Glomerular visceral epithelial cell (primary cell): ENCODE results near the gene TSHZ2.
"Not testable (repeated sequence)": the region's sequence is repeated elsewhere in the genome, so short reads cannot be mapped to it uniquely, and the experiment has no call there.

Source experiments
- DNase-seq: peaks from one replicate; pipeline ENCODE4 v3.0.0-alpha.2; 2016; ENCODE audit errors: extremely low spot score

TSHZ2 gene

DNA sequence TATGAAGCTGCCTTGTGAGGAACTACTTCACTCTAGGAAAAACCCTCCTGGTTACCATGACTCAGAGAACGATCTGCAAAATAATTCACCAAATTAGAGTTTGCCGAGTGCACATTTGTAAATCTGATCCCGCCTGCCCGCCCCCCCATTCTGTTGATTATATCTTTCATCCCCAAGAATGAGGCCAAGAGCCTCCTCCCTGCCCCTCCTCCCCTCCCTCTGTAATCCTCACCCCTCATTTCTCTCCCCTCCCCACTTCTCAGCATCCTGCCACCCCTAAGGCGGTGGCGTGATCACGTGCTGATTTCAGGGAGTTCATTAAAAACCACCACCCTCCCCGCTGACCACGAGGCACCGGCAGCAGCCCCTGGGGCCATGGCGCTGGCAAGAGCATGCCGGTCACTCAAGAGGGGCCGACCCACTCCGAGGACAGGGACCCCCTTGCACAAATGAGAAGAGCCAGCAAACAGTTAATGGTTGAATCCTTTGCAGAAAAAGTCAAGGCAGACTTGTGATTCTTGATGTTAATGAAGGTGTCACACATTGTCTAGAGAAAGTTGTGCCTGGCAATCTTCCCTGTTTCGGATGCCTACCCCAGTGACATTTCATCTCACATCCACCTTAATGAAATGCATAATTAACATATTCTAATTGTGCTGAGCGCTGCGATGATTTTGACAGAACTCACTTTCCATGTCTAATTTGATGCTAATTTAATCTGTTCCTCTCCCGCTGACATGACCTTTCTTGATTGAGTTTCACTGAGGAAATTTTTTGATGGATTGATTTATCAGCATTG, 373.6 kb downstream of the TSHZ2 start:
- no peak for DNase-seq

GRCh38 chr20:53346335-53346648, 374.1 kb downstream of the TSHZ2 start:
- DNase-seq = no peak

DNA sequence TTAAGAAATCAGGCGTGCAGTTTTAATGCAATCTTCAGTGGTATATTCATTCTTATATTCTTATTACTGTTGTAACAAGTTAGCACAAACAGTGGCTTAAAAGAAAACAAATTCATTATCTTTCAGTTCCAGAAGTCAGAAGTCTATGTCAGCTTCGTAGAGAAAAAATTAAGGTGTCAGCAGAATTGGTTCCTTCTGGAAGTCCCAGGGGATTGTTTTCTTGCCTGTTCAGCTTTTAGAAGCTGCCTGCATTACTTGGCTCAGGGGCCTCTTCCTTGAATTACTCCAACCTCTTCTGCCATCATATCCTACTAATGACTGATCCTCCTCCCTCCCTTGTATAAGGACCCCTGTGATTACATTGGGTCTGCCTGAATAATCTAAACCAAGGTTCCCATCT, 377.6 kb downstream of the TSHZ2 start:
- DNase-seq = no peak

DNA sequence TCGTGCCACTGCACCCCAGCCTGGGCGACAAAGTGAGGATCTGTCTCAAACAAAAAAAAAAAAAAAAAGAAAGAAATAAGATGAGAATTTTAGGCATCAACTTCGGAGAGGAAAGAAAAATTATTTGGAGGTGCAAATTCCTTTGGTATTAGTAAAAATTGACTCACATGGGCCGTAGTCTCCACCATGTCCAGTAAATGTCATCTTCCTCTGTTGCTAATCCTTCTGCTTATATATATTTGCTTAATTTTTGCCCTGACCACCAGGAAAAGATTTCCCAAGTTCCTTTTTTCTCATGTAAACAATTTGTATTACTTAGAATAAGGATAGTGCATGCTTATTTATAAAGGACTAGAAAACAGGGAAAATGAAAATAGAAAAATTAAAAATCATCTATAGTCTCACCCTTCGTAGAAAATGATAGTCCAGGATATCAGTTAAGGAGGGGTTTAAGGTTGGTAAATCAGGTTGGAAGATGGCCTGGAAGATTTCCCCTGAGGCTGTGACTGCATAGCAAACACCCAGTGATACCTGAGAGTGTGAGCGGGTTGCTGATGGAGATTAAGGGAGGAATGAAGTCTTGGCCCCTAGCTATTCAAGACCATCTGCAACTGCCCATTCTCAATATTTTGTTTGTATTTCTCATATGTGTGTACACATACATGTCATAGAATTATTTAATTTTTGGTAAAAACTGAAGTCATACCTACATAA, 380.7 kb downstream of the TSHZ2 start:
- DNase-seq = no peak

- DNase-seq = no peak
Measured at GRCh38 chr20:53354314-53354713, 382.2 kb downstream of the TSHZ2 start.

GRCh38 chr20:53355790-53356189, 383.6 kb downstream of the TSHZ2 start:
- no peak for DNase-seq

DNA sequence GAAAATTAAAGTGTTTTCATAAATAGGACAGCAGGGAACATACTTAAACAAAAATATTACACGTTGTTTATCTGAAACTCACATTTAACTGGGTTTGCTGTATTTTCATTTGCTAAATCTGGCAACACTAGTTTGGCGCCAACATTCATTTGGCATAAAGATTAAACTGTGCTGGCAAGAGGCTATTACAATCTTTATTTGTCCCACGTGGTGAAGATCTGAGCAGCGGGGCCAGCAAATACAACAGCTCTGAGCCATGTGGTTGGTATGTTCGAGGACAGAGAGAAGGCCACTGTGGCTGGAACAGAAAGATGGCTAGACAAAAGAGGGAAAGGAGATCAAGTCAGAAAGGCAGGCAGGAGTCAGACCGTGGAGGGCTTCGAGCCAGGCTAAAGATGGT, 387.3 kb downstream of the TSHZ2 start:
- DNase-seq = no peak

DNA sequence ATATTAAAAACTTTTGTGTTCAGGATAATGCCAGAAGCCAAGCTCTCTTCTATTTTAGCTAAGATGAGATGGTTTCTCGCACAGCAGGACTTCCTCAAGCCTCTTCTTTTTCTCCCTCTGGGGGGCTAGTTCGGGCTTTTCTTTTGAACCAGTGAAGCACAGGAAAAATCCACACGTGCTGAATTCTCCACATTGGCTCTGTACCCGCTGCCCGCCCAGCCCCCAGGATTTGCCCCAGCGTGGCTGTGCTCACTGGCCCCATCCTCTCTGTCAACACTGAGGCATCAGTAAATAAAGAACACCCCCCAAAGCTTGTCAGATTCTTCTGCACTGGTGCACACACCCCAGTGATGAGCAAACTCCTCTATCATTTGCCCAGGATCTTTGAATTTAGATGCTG, 388.7 kb downstream of the TSHZ2 start:
- DNase-seq = no peak

DNA sequence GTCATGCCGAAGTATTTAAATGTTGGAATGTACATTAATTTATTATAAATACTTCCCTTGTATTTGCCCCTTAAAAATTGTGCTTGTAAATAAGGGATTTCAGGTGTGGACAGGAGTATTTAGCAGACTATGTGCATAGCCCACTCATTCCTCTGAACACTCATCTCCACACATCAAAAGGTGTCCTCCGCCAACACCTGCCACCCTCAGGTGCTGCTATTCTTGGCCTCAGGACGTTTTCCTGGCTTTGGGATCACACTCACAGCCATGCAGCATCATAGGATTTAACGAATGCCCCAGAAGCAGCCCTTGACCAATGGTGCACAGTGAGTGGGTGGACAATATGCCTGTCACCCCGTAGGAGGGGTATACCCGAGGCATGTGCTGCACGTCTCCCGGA, 390.6 kb downstream of the TSHZ2 start:
- DNase-seq = no peak

DNA sequence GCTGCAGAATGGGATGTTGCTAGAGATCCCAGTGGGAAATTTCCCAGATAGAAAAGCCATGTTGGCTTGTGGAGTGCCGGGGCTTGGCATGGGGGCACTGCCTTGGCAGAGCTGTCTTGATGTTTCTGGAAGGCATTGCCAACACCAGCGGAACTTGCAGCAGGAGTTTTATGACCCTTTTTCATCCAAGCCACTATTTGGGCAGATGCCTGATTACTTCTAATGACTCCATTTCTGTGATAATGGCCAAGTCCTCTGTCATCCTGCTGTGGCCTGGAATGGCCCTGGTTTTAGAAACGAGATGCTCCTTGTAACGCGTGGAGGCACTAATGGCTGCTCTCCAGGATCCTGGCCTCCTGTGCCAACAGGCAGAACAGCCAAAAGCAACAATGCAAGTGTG, 392.5 kb downstream of the TSHZ2 start:
- no peak for DNase-seq

GRCh38 chr20:53365076-53365475, 392.9 kb downstream of the TSHZ2 start:
- no peak for DNase-seq

DNA sequence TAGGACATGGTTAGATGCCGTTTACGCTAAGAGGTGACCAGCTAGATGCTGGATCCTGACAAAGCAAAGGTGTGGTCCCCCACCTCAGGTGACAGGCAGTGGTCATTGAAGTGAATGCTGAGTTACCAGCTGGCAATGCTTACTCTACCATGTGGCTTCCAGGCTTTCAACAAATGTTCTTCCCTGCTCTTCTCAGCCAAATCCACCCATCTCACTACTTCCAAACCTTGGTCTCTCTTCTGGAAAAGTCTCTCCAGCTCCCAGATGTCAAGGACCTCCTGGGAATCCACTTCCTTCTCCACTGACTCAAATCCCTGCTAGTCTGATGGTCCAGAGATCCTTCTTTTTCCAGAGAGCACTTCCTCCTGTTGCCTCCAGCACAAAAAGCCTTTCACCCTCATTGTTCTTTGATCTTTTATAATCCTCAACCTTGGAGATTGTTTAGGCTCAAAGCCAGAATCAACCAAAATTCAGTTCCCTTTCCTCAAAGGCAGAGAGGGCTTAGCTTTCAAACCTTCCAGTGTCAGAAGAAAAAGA, 393.4 kb downstream of the TSHZ2 start:
- no peak for DNase-seq

- DNase-seq = not testable (repeated sequence)
Measured at GRCh38 chr20:53366928-53367327, 394.8 kb downstream of the TSHZ2 start.

GRCh38 chr20:53369871-53370270, 397.7 kb downstream of the TSHZ2 start:
- no peak for DNase-seq

- DNase-seq = no peak
Measured at GRCh38 chr20:53370345-53370961, 398.3 kb downstream of the TSHZ2 start.

DNA sequence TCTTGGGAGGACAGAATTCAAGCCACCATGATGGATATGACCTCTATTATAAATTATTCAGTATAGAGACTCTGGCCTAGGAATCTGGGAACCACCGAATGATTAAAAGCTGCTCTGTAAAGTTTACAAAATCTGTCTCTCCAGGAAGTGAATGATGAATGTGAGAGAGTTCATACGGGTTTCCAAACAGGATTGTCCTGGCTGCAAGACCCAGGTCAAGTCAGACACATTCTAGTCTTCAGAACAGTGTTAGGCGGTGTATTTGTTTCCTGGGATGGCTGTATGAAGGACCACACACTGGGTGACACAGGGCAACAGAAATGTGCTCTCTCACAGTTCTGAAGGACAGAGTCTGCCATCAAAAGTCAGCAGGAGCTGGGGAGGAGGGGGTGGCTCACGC, 399.1 kb downstream of the TSHZ2 start:
- DNase-seq = no peak

GRCh38 chr20:53376021-53376420, 403.9 kb downstream of the TSHZ2 start:
- no peak for DNase-seq

DNA sequence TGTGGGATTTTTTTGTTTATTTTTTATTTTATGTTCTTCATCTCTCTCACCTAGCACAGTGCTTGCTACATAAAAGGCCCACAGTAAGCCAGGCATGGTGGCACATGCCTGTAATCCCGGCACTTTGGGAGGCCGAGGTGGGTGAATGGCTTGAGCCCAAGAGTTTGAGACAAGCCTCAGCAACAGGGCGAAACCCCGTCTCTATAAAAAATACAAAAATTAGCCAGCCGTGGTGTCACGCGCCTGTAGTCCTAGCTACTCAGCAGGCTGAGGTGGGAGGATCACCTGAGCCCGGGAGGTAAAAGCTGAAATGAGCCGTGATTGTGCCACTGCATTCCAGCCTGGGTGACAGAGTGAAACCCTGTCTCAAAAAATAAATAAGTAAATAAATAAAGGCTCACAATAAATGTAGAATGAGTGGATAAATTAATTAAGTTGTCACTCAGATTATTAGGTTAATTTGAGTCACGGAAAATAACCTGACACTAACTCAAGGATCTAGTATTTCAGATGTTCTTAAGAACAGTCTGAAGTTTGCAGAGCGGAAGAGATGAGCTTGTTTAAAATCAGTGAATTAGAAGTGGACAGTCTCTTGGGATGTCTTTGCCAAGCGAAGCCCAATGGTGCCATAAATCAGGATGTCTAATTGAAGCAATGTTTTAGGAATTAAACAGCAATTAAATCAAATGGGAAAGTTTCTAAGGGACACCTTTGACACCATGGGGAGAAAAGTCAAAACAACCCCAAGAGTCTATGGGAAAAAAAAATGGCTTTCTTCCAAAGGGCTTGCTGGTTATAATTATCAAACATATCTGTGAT, 407.1 kb downstream of the TSHZ2 start:
- no peak for DNase-seq

GRCh38 chr20:53379833-53380120, 407.6 kb downstream of the TSHZ2 start:
- DNase-seq = no peak

DNA sequence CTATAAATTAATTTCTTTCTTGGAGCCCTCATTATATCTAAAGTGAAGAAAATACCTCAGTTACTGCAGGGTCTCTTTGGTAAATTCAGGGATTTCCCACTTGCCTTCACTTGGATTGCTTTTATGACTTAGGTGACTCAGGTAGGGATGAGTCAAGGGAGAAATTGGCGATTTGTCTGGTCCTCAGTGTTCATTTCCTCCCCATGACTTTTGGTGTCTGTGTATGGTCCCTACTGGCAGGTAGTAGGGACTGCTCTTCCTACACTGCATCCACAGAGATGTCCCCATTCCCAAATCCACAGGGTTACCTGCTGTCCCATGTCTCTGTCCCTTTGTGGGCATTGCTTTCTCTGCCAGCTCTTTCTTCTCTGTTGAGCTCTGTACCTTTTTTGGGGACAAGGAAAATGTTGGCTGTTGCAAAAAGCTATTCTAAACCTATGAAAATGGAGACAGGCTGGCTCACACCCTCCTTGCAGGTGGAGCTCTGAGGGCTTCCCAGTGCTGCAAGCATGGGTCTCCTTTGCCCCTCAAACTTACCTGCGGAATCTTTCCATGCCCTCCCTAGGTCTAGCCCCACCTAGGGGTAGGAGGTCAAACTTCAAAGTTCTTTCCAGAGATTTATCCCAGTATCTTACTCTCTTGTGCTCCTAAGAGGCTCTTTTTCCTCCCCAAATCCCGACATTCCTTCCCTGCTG, 409.6 kb downstream of the TSHZ2 start:
- DNase-seq = no peak

GRCh38 chr20:53382263-53382844, 410.2 kb downstream of the TSHZ2 start:
- no peak for DNase-seq
